Upper lobe of left lung (tissue), 6 donors: Measurements from ENCODE around the gene RABL6. TPM values are rescaled to one million over a fixed set of nuclear protein-coding genes. Genes with fewer than 3 reads are reported as not detected.
A peak's percentile ranks its signal among the peaks of the same experiment; 100 is the strongest.

Experiments used
- ATAC-seq, 2 donors: fragments of 200-7000 bp; cut with Tn5 transposase; one replicate each; pipeline ENCODE4 v1.9.1; 2022; ENCODE audit warnings: mild to moderate bottlenecking in 2 of 2, moderate library complexity in 2 of 2; ENCODE audit not compliant: low FRiP score in 2 of 2
- DNase-seq, 2 donors: peaks; one replicate each; pipeline ENCODE4 v3.0.0-alpha.2; 2019 to 2020
- H3K27ac ChIP-seq, 4 donors: fragments of 200-600 bp; sonication (generic); one replicate each; pipeline ENCODE4 v1.5.1; 2016 to 2019
- H3K27me3 ChIP-seq, 4 donors: fragments of 200-600 bp; sonication (generic); one replicate each; pipeline ENCODE4 v1.5.1; 2017 to 2019
- H3K36me3 ChIP-seq, 4 donors: fragments of 200-600 bp; sonication (generic); one replicate each; pipeline ENCODE4 v1.5.1; 2016 to 2019
- H3K4me1 ChIP-seq, 4 donors: fragments of 200-600 bp; sonication (generic); one replicate each; pipeline ENCODE4 v1.5.1; 2018 to 2019
- H3K4me3 ChIP-seq, 4 donors: fragments of 200-600 bp; sonication (generic); one replicate each; pipeline ENCODE4 v1.5.1; 2017 to 2019; ENCODE audit warnings: mild to moderate bottlenecking in 2 of 4, moderate library complexity in 1 of 4
- H3K9me3 ChIP-seq, 4 donors: fragments of 200-600 bp; sonication (generic); one replicate each; pipeline ENCODE4 v1.5.1; 2018 to 2019
- CTCF ChIP-seq, 6 experiments: fragments of 450-650 bp in 4 of 6; fragments of 200-600 bp in 2 of 6; sonication (generic) in 2 of 6; IDR thresholded peaks; one replicate each; pipeline ENCODE4 v1.5.1; 2016 to 2019; ENCODE audit warnings: antibody characterized with exemption in 6 of 6
- EP300 ChIP-seq, 4 donors: sonication (generic); formaldehyde crosslinking; IDR thresholded peaks; one replicate each; pipeline ENCODE4 v1.5.1; 2017; ENCODE audit warnings: antibody characterized with exemption in 4 of 4, control low read depth in 2 of 4
- POLR2A ChIP-seq, 4 donors: fragments of 450-650 bp; IDR thresholded peaks; one replicate each; pipeline ENCODE4 v1.5.1; 2016 to 2017; ENCODE audit warnings: antibody characterized with exemption in 4 of 4, mild to moderate bottlenecking in 2 of 4
- POLR2AphosphoS5 ChIP-seq, 2 donors: sonication (generic); formaldehyde crosslinking; IDR thresholded peaks; one replicate each; pipeline ENCODE4 v1.5.1; 2017; ENCODE audit warnings: antibody characterized with exemption in 2 of 2
- WGBS, 2 donors: methylation state at CpG; one replicate each; pipeline ENCODE4 v1.1.5; 2017 to 2018; 5-methylcytosine and 5-hydroxymethylcytosine counted together
- total RNA-seq, 6 donors: library from RNA; depleted of rRNA in 4 of 6; stranded (reverse); fragments of >200 nt in 4 of 6; gene quantifications; one replicate each; pipeline versions ENCODE4 v1.1.0 to v1.2.1, GENCODE V29; 2016 to 2021
- donor health status: DM: no; HTN: no; CAD: no; lungs with moderate emphysema.
- donor health status: DM: no; HTN: yes; CAD: no; lungs with severe emphysema.

Gene RABL6
- total RNA-seq, 6 donors from 2014 or later: 47.2 to 128 (median 78.9) TPM

- WGBS, 2 donors: 88 to 91% methylated on average over 25 to 26 of the region's 26 CpGs
Measured at GRCh38 chr9:136861874-136862457, 54.2 kb downstream of the RABL6 start.

GRCh38 chr9:136862849-136863622 is 55.3 kb downstream of the RABL6 start:
- WGBS, 2 donors: 94 to 95% methylated on average over 16 to 31 of the region's 31 CpGs
- peak in 1 of 2 donors; percentile 59 for DNase-seq
- no peaks in the 10 kb centered on the region for H3K27me3 ChIP-seq
- H3K9me3 ChIP-seq: peaks cover 0 to 4% (median 0%) of the 10 kb centered on the region in 4 donors
- no peak overlapping the region for H3K27ac ChIP-seq
- no peak for ATAC-seq
- peaks cover 20 to 45% (median 24%) of the 10 kb centered on the region in 4 donors for H3K4me1 ChIP-seq
- peaks cover 11 to 39% (median 33%) of the 10 kb centered on the region in 4 donors for H3K36me3 ChIP-seq
- no peak overlapping the region for H3K4me3 ChIP-seq
- no peak for TF ChIP-seq CTCF (IDR thresholded peaks at IDR 0.05)
- TF ChIP-seq POLR2A (IDR thresholded peaks at IDR 0.05): no peak
- no peak for TF ChIP-seq POLR2AphosphoS5 (IDR thresholded peaks at IDR 0.05)
- no peak for TF ChIP-seq EP300 (IDR thresholded peaks at IDR 0.05)

More at GRCh38 chr9:136861874-136862457, 54.2 kb downstream of the RABL6 start:
- Histone ChIP-seq H3K27ac (no peak overlapping the region), H3K4me3 (no peak overlapping the region), H3K9me3 (peaks cover 0 to 4% (median 0%) of the 10 kb centered on the region in 4 donors), H3K4me1 (peaks cover 17 to 42% (median 21%) of the 10 kb centered on the region in 4 donors), H3K36me3 (peaks cover 11 to 39% (median 33%) of the 10 kb centered on the region in 4 donors), H3K27me3 (no peaks in the 10 kb centered on the region)
- TF ChIP-seq POLR2A (IDR thresholded peaks at IDR 0.05) (no peak), CTCF (IDR thresholded peaks at IDR 0.05) (no peak), POLR2AphosphoS5 (IDR thresholded peaks at IDR 0.05) (no peak), EP300 (IDR thresholded peaks at IDR 0.05) (no peak)
- ATAC-seq: no peak
- peak in 1 of 2 donors; percentile 56 for DNase-seq

- TF ChIP-seq EP300 (IDR thresholded peaks at IDR 0.05) (no peak), POLR2A (IDR thresholded peaks at IDR 0.05) (no peak), POLR2AphosphoS5 (IDR thresholded peaks at IDR 0.05) (no peak), CTCF (IDR thresholded peaks at IDR 0.05) (no peak)
- H3K4me1 ChIP-seq: peaks cover 20 to 40% (median 24%) of the 10 kb centered on the region in 4 donors
- ATAC-seq: no peak
- no peak overlapping the region for H3K4me3 ChIP-seq
- 94% methylated on average over 12 of the region's 12 CpGs for WGBS, 2 donors
- peaks cover 11 to 39% (median 33%) of the 10 kb centered on the region in 4 donors for H3K36me3 ChIP-seq
- H3K27ac ChIP-seq: no peak overlapping the region
- peaks cover 0 to 4% (median 0%) of the 10 kb centered on the region in 4 donors for H3K9me3 ChIP-seq
- peak in 1 of 2 donors; percentile 65 for DNase-seq
- no peaks in the 10 kb centered on the region for H3K27me3 ChIP-seq
Measured at GRCh38 chr9:136863623-136864273, 56.0 kb downstream of the RABL6 start.

- WGBS, 2 donors: 63 to 66% methylated on average over 9 to 11 of the region's 11 CpGs
Measured at GRCh38 chr9:136865041-136865767, 57.5 kb downstream of the RABL6 start.

More at GRCh38 chr9:136865041-136865767, 57.5 kb downstream of the RABL6 start:
- peaks cover 0 to 4% (median 0%) of the 10 kb centered on the region in 4 donors for H3K9me3 ChIP-seq
- peak overlapping the region; percentile 71 to 100 (median 97) for H3K4me3 ChIP-seq
- peaks cover 17 to 30% (median 19%) of the 10 kb centered on the region in 4 donors for H3K4me1 ChIP-seq
- peaks cover 11 to 36% (median 33%) of the 10 kb centered on the region in 4 donors for H3K36me3 ChIP-seq
- DNase-seq: no peak
- H3K27ac ChIP-seq: peak overlapping the region; percentile 86 to 94 (median 92)
- peak in 1 of 2 donors; percentile 0 for ATAC-seq
- TF ChIP-seq POLR2A (IDR thresholded peaks at IDR 0.05) (no peak), CTCF (IDR thresholded peaks at IDR 0.05) (no peak), EP300 (IDR thresholded peaks at IDR 0.05) (no peak), POLR2AphosphoS5 (IDR thresholded peaks at IDR 0.05) (no peak)
- H3K27me3 ChIP-seq: no peaks in the 10 kb centered on the region
